DMS153 treated with DMSO at 0.1 percent for 48 hours (cell line): ENCODE results near the gene MYB.
"Not testable (repeated sequence)": the region's sequence is repeated elsewhere in the genome, so short reads cannot be mapped to it uniquely, and the experiment has no call there.

Source experiments
- DNase-seq: peaks from one replicate; lab custom pipeline; 2025; ENCODE audit not compliant: unreplicated experiment; lab: John Stamatoyannopoulos, UW

The MYB gene

GRCh38 chr6:135163440-135163738, 17.7 kb upstream of the MYB start:
- no peak for DNase-seq

GRCh38 chr6:135164387-135164786, 16.7 kb upstream of the MYB start:
- not testable (repeated sequence) for DNase-seq

- DNase-seq = no peak
Observed at GRCh38 chr6:135165031-135165430, 16.1 kb upstream of the MYB start.

GRCh38 chr6:135166515-135166914, 14.6 kb upstream of the MYB start:
- no peak for DNase-seq

- no peak for DNase-seq
Observed at GRCh38 chr6:135167617-135168016, 13.5 kb upstream of the MYB start.

GRCh38 chr6:135168766-135169165, 12.3 kb upstream of the MYB start:
- DNase-seq = no peak

GRCh38 chr6:135170238-135170637, 10.9 kb upstream of the MYB start:
- no peak for DNase-seq

GRCh38 chr6:135170849-135171248, 10.3 kb upstream of the MYB start:
- DNase-seq = no peak

GRCh38 chr6:135173242-135173988, 7.7 kb upstream of the MYB start:
- DNase-seq = no peak

GRCh38 chr6:135173989-135174484, 7.1 kb upstream of the MYB start:
- no peak for DNase-seq

- DNase-seq = no peak
Observed at GRCh38 chr6:135176058-135176457, 5.0 kb upstream of the MYB start.

- no peak for DNase-seq
Observed at GRCh38 chr6:135176464-135176863, 4.6 kb upstream of the MYB start.

GRCh38 chr6:135179372-135179771, 1.7 kb upstream of the MYB start:
- no peak for DNase-seq

- DNase-seq = no peak
Observed at GRCh38 chr6:135179920-135180541, 1.1 kb upstream of the MYB start.

GRCh38 chr6:135181333-135182070, 394 bp downstream of the MYB start:
- DNase-seq = no peak

- DNase-seq = no peak
Observed at GRCh38 chr6:135182071-135183001, 1.2 kb downstream of the MYB start.

GRCh38 chr6:135183002-135183531, 2.0 kb downstream of the MYB start:
- peak; percentile 22 for DNase-seq

GRCh38 chr6:135183532-135184440, 2.7 kb downstream of the MYB start:
- peak; percentile 56 for DNase-seq

- no peak for DNase-seq
Observed at GRCh38 chr6:135185483-135185882, 4.4 kb downstream of the MYB start.

GRCh38 chr6:135186255-135186654, 5.1 kb downstream of the MYB start:
- no peak for DNase-seq
